ENCODE results near the gene FRK.

Gene FRK

DNA sequence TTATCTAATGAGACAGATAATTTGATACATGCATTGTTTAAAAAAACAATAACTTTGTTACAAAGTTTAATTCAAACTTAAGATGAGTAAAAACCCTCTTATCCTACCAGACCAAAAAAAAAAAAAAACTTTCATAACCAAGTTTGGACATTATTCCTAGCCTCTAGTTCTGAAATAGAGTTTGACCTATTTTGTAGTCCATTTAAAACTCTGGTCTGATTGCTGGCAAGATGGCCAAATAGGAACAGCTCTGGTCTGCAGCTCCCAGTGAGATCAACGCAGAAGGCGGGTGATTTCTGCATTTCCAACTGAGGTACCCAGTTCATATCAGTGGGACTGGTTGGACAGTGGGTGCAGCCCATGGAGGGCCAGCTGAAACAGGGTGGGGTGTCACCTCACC lies 125.9 kb downstream of the FRK start (continued):
- no peak for TF ChIP-seq ZNF16 (tag by site-specific recombination; IDR thresholded peaks at IDR 0.05; ENCODE audit: low read depth)
- TF ChIP-seq, protein P1, sequence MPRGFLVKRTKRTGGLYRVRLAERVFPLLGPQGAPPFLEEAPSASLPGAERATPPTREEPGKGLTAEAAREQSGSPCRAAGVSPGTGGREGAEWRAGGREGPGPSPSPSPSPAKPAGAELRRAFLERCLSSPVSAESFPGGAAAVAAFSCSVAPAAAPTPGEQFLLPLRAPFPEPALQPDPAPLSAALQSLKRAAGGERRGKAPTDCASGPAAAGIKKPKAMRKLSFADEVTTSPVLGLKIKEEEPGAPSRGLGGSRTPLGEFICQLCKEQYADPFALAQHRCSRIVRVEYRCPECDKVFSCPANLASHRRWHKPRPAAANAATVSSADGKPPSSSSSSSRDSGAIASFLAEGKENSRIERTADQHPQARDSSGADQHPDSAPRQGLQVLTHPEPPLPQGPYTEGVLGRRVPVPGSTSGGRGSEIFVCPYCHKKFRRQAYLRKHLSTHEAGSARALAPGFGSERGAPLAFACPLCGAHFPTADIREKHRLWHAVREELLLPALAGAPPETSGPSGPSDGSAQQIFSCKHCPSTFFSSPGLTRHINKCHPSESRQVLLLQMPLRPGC (tag by site-specific recombination; IDR thresholded peaks at IDR 0.05) = no peak

DNA sequence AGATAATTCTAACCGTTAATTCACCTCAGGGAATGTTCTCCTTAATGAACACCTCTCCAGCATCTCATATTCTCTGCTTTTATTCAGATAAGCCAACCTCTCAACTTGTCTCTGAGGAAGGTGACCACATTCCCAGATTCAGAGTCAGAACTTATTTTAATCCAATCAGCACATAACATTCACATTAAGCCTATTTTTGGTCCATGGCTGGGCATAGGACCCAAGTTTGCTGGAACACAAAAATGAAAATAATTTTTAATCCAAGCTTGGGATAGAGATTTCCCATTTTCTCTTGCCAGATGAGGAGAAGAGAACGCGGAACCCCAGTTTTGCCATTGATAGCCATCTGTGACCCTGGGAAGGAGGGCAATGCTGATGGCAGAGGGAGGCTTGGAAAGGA lies 126.5 kb downstream of the FRK start:
- TF ChIP-seq ZNF48 (tag by site-specific recombination; IDR thresholded peaks at IDR 0.05) (no peak), KLF10 (tag by site-specific recombination; IDR thresholded peaks at IDR 0.05) (no peak)
- TF ChIP-seq, protein P2, sequence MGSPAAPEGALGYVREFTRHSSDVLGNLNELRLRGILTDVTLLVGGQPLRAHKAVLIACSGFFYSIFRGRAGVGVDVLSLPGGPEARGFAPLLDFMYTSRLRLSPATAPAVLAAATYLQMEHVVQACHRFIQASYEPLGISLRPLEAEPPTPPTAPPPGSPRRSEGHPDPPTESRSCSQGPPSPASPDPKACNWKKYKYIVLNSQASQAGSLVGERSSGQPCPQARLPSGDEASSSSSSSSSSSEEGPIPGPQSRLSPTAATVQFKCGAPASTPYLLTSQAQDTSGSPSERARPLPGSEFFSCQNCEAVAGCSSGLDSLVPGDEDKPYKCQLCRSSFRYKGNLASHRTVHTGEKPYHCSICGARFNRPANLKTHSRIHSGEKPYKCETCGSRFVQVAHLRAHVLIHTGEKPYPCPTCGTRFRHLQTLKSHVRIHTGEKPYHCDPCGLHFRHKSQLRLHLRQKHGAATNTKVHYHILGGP (tag by site-specific recombination; IDR thresholded peaks at IDR 0.05) = no peak
- POLR2A ChIA-PET = no interaction called here
- no peak overlapping the region for H3K27ac ChIP-seq (ENCODE audit: extremely low read depth, low read depth, low read length)
- peaks cover 3% of the 10 kb centered on the region; the same call in 1 of the 2 replicates for H3K4me1 ChIP-seq (ENCODE audit: control insufficient read depth, insufficient read depth, low read length)
- no peaks in the 10 kb centered on the region for H3K36me3 ChIP-seq (ENCODE audit: control insufficient read depth in 2 of 2, insufficient read depth in 1 of 2, low read length in 2 of 2)
- no peaks in the 10 kb centered on the region for H3K9me3 ChIP-seq (ENCODE audit: control insufficient read depth, insufficient read depth, low read depth, low read length)
- H3K4me3 ChIP-seq (ENCODE audit: low read depth, low read length) = no peak overlapping the region
- CTCF ChIA-PET = no interaction called here

DNA sequence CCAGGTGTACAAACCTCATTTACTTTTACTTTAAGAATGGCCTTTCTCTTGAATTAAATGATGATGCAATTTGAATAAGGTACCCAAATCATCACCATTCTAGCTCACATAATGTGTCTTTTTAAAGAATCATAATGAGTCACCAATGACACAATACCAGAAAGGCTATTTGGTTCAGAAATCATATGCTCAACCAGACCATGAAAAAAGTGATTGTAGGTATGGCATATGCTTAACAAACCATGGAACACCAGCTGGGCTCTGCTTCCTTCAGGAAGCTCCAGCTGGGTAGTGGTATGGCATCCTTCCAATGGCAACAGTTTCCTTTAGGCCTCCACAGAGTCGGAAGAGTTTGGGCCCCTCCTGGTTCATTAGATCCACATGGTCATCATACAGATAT lies 128.2 kb downstream of the FRK start:
- Histone ChIP-seq H3K27ac (ENCODE audit: extremely low read depth, low read depth, low read length) (no peak overlapping the region), H3K4me3 (ENCODE audit: low read depth, low read length) (no peak overlapping the region), H3K9me3 (ENCODE audit: control insufficient read depth, insufficient read depth, low read depth, low read length) (no peaks in the 10 kb centered on the region), H3K36me3 (ENCODE audit: control insufficient read depth in 2 of 2, insufficient read depth in 1 of 2, low read length in 2 of 2) (no peaks in the 10 kb centered on the region), H3K4me1 (ENCODE audit: control insufficient read depth, insufficient read depth, low read length) (peaks cover 3% of the 10 kb centered on the region; the same call in 1 of the 2 replicates)
- POLR2A ChIA-PET = no interaction called here
- CTCF ChIA-PET = no interaction called here
- TF ChIP-seq GLIS1 (tag by site-specific recombination; IDR thresholded peaks at IDR 0.05) = peak; percentile 34; the same call in 1 of the 2 replicates
- TF ChIP-seq, protein P3, sequence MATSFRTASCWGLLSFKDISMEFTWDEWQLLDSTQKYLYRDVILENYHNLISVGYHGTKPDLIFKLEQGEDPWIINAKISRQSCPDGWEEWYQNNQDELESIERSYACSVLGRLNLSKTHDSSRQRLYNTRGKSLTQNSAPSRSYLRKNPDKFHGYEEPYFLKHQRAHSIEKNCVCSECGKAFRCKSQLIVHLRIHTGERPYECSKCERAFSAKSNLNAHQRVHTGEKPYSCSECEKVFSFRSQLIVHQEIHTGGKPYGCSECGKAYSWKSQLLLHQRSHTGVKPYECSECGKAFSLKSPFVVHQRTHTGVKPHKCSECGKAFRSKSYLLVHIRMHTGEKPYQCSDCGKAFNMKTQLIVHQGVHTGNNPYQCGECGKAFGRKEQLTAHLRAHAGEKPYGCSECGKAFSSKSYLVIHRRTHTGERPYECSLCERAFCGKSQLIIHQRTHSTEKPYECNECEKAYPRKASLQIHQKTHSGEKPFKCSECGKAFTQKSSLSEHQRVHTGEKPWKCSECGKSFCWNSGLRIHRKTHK (tag by site-specific recombination; IDR thresholded peaks at IDR 0.05) = no peak
- TF ChIP-seq KLF10 (tag by site-specific recombination; IDR thresholded peaks at IDR 0.05) = no peak
- TF ChIP-seq FEZF1 (tag by site-specific recombination; IDR thresholded peaks at IDR 0.05) = 0 out of 2 replicates have a peak, but pooled peaks have one; percentile 18
- no peak for TF ChIP-seq ZNF311 (tag by site-specific recombination; IDR thresholded peaks at IDR 0.05; ENCODE audit: borderline replicate concordance)
- TF ChIP-seq ZNF426 (tag by site-specific recombination; IDR thresholded peaks at IDR 0.05) = no peak
- TF ChIP-seq ZNF2 (tag by site-specific recombination; IDR thresholded peaks at IDR 0.05) = no peak
- peak; percentile 81 for TF ChIP-seq ZNF629 (tag by site-specific recombination; IDR thresholded peaks at IDR 0.05)
- TF ChIP-seq, protein P4, sequence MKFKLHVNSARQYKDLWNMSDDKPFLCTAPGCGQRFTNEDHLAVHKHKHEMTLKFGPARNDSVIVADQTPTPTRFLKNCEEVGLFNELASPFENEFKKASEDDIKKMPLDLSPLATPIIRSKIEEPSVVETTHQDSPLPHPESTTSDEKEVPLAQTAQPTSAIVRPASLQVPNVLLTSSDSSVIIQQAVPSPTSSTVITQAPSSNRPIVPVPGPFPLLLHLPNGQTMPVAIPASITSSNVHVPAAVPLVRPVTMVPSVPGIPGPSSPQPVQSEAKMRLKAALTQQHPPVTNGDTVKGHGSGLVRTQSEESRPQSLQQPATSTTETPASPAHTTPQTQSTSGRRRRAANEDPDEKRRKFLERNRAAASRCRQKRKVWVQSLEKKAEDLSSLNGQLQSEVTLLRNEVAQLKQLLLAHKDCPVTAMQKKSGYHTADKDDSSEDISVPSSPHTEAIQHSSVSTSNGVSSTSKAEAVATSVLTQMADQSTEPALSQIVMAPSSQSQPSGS (tag by site-specific recombination; IDR thresholded peaks at IDR 0.05; ENCODE audit: low read depth) = peak; percentile 56
- no peak for TF ChIP-seq ZSCAN16 (tag by site-specific recombination; IDR thresholded peaks at IDR 0.05)
- TF ChIP-seq ZFP3 (tag by site-specific recombination; IDR thresholded peaks at IDR 0.05; ENCODE audit: low read depth) = no peak
- TF ChIP-seq, protein P5, sequence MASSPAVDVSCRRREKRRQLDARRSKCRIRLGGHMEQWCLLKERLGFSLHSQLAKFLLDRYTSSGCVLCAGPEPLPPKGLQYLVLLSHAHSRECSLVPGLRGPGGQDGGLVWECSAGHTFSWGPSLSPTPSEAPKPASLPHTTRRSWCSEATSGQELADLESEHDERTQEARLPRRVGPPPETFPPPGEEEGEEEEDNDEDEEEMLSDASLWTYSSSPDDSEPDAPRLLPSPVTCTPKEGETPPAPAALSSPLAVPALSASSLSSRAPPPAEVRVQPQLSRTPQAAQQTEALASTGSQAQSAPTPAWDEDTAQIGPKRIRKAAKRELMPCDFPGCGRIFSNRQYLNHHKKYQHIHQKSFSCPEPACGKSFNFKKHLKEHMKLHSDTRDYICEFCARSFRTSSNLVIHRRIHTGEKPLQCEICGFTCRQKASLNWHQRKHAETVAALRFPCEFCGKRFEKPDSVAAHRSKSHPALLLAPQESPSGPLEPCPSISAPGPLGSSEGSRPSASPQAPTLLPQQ (tag by site-specific recombination; IDR thresholded peaks at IDR 0.05) = 0 out of 2 replicates have a peak, but pooled peaks have one; percentile 31
- peak; percentile 91 for TF ChIP-seq ZBTB21 (tag by site-specific recombination; IDR thresholded peaks at IDR 0.05)
- 0 out of 2 replicates have a peak, but pooled peaks have one; percentile 57 for TF ChIP-seq ZNF660 (tag by site-specific recombination; IDR thresholded peaks at IDR 0.05)
- TF ChIP-seq SCRT2 (tag by site-specific recombination; IDR thresholded peaks at IDR 0.05) = 0 out of 2 replicates have a peak, but pooled peaks have one; percentile 36
- TF ChIP-seq, protein P6, sequence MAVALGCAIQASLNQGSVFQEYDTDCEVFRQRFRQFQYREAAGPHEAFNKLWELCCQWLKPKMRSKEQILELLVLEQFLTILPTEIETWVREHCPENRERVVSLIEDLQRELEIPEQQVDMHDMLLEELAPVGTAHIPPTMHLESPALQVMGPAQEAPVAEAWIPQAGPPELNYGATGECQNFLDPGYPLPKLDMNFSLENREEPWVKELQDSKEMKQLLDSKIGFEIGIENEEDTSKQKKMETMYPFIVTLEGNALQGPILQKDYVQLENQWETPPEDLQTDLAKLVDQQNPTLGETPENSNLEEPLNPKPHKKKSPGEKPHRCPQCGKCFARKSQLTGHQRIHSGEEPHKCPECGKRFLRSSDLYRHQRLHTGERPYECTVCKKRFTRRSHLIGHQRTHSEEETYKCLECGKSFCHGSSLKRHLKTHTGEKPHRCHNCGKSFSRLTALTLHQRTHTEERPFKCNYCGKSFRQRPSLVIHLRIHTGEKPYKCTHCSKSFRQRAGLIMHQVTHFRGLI (tag by site-specific recombination; IDR thresholded peaks at IDR 0.05) = 0 out of 2 replicates have a peak, but pooled peaks have one; percentile 36
- no peak for TF ChIP-seq ZFP69B (tag by site-specific recombination; IDR thresholded peaks at IDR 0.05)
- no peak for TF ChIP-seq ZNF292 (tag by site-specific recombination; IDR thresholded peaks at IDR 0.05; ENCODE audit: borderline replicate concordance, low read depth)
- peak; percentile 90 for TF ChIP-seq ZIC2 (tag by site-specific recombination; IDR thresholded peaks at IDR 0.05)
- peak; percentile 31; the same call in 1 of the 2 replicates for TF ChIP-seq OSR2 (tag by site-specific recombination; IDR thresholded peaks at IDR 0.05)
- TF ChIP-seq ZNF24 (tag by site-specific recombination; IDR thresholded peaks at IDR 0.05) = peak; percentile 79; the same call in 1 of the 2 replicates

Data from HEK293 (cell line).